Left colon (tissue), 2 donors: ENCODE measurements around the gene GDA. TPM values are rescaled to one million over a fixed set of nuclear protein-coding genes. Genes with fewer than 3 reads are reported as not detected.

ENCODE experiments used
- ATAC-seq: fragments of 200-7000 bp; cut with Tn5 transposase; one replicate; pipeline ENCODE4 v1.9.1; 2020; ENCODE audit warnings: mild to moderate bottlenecking, moderate library complexity
- DNase-seq, 2 donors: peaks; one replicate each; pipeline ENCODE4 v3.0.0-alpha.2; 2020
- intact Hi-C, 2 donors: fragments of 100-400 bp; cut with DNase I in 1 of 2; cut with micrococcal nuclease in 1 of 2; formaldehyde crosslinking; loops; one replicate each; pipeline versions ENCODE4 v1.11.2 to v1.14.0; 2022; cut with DNase I, micrococcal nuclease
- long read RNA-seq: library from polyadenylated mRNA; unstranded; transcript quantifications from one replicate; pipeline ENCODE4 v2.0.0, GENCODE V29; 2021
- total RNA-seq, 2 donors: library from RNA; stranded (reverse); fragmentation: NEBNext Ultra II Directional; extraction: Animal tissue kit (Norgen Biotek cat#: 25700); gene quantifications; one replicate each; pipeline ENCODE4 v1.2.1, GENCODE V29; 2021
- donor health status: DM: no; HTN: no; CAD: no.
- donor health status: DM: yes; HTN: yes; CAD: no.

GDA gene
- total RNA-seq = 10 to 100 TPM; 35.3 to 44.7 TPM
- long read RNA-seq, full-length matches to known transcripts = 14 of 36 reads
- long read RNA-seq, partial matches to known transcripts = 3 of 36 reads
- long read RNA-seq, other reads (novel, unspliced or antisense) = 19 of 36 reads

DNA sequence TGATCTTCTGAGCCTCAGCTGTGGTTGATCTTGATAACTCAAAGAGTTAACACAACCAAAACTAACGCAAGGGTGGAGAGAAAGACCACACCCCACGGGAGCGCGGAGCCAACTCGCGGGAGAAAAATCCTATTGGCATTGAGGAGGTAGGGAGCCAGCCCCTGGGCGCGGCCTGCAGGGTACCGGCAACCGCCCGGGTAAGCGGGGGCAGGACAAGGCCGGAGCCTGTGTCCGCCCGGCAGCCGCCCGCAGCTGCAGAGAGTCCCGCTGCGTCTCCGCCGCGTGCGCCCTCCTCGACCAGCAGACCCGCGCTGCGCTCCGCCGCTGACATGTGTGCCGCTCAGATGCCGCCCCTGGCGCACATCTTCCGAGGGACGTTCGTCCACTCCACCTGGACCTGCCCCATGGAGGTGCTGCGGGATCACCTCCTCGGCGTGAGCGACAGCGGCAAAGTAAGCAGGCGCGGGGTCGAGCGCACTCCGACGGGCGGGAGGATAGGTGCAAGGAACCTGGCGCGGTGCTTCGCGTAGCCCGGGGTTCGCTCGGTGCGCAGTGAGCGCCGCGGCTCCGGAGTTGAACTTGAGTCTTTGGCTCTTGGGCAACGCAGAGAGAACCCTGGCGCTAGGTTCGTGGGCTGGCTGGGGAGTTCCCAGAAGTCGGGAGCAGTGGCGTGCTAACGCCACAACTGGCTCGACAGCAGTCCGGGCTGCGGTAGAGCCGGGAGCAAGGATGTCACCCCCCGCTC lies at the start of gene GDA:
Gene GDA, plus strand, starts transcription at position 210 of the 745 bp plus-strand sequence. Its CDS starts 120 bp downstream, at position 330.
- intact Hi-C loops = no loop called here

DNA sequence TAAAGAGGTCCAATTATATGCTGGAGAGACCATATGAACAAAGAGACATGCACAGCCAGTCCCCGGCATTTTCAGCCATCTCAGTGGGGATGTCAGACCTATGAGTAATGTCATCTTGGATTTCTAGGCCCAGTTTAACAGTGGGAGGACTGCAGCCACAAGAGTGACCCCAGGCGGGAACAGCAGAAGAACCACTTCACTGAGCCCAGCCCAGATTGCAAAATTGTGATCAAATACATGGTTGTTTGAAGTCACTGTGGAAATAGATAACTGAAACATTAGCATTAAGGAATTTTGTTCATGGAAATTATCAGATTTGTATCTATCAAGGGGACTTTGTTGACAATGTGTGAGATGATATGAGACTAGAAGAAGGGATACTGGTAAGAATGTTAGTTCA lies 46.7 kb upstream of the GDA start:
- DNase-seq = no peak
- no peak for ATAC-seq
- intact Hi-C loops = no loop called here

More for the DNA sequence above, at the start of gene GDA:
- ATAC-seq = peak; percentile 83
- DNase-seq = peak; percentile 56 to 74

DNA sequence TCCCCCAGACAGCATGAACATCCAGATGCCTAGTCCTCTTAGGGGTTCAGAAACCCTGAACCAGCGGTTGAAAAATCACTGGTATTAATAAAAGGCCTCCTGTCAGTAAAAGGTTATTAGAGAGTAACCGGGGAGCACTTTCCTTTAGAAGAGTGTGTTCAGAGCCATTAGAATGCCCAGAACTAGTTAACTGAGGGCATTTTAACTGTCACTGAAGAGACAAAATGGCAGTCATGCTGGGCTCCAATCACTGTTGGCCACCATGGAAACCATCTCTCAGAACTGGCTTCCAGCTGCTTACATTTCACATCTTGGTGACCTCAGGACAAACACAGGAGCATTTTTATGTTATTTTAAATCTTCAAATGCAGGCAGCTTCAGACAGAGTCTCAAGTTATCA lies 36.2 kb upstream of the GDA start:
- DNase-seq (no peak), ATAC-seq (no peak)
- intact Hi-C loops = no loop called here

DNA sequence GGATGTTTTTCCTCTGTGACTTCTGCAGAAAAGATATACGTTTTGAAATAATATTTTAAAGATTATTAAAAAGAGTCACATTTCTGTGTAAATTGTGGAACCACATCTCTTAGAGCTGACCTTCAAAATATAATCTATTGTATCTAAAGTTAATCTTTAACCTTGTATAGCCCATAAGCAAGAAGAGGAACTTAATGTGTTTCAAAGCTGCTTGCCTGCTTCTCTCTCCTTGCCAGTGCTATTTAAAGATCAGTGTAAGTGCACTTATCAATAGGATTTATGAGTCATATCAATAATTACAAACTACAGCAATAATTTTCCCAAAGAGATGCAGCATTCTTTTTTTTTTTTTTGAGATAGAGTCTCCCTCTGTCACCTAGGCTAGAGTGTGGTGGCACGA lies 29.4 kb upstream of the GDA start:
- intact Hi-C loops = no loop called here
- DNase-seq (no peak), ATAC-seq (peak; percentile 77)

DNA sequence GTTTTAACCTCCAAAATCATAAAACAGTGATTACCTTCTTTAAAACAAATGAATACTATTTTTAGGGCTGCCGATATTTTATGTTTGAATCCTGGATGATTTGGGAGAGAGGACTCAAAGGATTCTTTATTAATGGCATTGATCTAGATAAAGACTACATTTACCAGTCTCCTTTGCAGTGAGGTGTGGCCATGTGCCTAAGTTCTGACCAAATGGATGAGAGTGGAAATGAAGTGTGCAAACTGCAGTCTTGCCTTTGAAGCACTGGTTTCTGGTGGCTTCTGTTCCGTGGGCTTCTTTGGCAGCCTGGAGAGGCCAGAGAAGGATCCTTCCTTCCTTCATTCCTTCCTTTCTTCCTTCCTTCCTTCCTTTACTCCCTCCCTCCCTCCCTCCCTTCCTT lies 24.3 kb upstream of the GDA start:
- ATAC-seq = no peak
- no peak for DNase-seq

DNA sequence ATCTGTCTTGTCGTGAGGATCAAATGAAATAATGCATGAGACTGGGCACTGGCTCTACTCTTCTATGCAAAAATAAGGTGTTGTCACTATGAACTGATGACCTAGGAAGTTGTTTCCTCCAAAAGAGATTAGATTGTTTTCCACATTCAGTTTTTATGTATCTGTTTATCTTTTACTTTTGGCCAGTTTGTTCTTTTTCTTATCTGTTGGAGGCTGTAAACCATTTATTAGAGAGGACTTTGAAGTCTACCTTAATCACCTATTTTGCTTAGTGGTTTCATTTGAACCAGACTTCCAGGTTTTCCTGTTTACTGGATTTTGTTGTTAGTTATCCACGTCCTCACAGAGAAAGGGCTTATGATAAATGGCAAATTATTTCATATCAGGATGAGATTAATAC lies 21.5 kb upstream of the GDA start:
- intact Hi-C loops = no loop called here
- DNase-seq (no peak), ATAC-seq (peak; percentile 50)

More for the DNA sequence above, 24.3 kb upstream of the GDA start:
- intact Hi-C loops = no loop called here

DNA sequence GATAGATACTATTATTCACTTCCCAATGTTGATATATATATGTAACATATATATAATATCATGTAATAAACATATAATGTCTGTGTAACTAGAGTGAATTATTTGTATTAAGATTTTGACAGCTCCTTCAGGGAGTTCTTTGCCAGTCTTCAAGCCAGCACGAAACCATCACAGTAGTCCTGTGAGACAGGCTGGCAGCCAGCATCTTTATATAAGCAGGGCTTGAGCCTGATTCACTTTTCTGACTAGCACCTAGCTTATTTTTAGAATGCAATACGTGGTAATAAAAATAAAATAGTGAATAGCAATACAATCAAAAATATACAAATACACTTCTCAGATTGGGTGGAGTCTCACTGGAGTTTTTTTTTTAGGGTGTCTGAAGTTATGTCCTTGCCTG lies 20.7 kb upstream of the GDA start:
- DNase-seq = no peak
- intact Hi-C loops = no loop called here
- peak; percentile 36 for ATAC-seq

DNA sequence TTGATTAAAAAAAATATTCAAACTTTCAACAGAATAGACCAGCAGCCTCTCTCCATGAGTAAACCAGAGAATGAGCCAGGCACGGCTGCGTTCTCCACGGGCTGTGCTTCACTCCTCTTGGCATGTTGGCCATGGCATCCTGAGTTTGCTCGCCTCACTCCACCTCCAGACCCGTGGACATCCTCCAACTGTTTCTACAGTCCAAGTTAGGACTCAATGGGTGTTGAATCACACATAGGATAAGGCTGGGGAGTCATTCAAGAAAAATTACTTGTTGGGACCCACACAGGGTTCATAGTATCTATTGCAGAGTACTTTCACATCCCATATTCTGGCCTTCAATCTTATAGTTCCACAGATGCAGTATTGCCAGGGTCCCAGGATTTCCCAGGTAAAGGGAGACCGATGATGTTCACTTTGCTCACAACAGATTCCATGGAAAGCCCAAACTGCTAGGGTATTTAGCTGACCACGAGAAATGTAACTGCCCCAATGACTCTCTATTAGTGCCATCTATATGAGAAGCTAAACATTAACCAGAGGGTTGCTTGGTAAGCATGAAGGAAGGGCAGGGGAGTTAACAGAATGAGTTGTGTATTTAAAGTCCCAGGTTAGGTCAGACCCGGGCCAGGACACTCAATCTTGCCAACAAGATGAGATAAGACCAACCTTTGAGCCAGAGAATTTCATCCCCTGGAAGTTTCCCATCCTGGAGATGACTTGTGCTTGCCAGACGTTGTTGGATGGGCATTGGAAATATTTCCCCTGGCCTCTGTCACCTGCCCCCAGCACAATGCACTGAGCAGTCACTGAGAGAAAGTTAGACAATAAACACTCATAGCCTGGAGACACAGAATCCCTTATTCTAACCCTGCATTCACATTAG lies 19.7 kb upstream of the GDA start:
- DNase-seq (peak; percentile 28 to 54), ATAC-seq (peak; percentile 88)
- intact Hi-C loops = no loop called here

DNA sequence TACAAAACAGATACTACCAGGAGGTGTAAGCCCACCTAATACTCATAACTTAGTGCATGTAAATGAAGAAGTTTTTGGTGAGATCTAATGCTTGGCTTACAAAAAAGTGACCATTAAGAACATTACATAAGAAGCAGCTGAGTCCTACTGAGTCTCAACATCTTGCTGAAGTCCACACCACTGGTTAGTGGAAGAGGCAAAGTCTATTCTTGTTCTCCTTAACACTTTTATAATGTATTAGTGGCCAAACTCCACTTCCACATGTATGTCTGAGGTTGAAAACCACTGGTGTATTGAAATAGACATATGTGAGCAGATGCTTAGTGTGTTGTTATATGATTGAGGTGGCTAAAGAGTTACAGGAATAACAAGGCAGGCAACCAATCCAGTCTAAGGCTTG lies 18.9 kb upstream of the GDA start:
- ATAC-seq = peak; percentile 34
- DNase-seq = no peak
- intact Hi-C loops = no loop called here

DNA sequence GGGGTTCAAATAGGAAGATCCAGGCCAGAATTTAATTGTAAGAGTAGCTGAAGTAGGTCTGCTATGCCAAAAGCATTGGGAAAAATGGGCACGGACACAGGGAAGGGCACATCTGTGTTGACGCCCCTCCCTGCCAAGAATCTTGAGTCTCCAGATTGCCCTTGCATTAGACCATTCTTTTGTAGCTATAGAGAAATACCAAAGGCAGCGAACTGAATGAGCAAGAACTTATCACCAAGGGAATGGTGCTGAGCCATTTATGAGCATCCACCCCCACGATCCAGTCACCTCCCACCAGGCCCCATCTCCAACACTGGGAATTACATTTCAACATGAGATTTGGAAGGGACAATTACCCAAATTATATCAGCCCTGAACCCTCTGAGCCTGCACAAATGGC lies 18.0 kb upstream of the GDA start:
- ATAC-seq (no peak), DNase-seq (no peak)
- intact Hi-C loops = no loop called here

DNA sequence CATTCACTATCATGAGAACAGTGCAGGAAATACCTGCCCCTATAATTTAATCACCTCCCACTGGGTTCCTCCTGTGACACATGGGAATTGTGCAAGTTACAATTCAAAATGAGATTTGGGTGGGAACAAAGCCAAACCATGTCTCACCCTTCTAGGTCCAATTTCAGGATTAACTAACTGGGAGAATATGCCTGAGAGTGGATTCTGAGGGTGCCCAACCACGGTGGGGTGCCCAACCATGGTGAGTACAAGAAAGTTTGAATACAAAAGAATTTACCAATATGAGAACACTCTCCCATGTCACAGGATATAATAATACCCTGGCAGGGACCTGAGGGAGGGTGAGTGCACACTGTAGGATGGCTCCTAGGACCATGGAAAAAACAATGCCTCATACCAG lies 17.2 kb upstream of the GDA start:
- intact Hi-C loops = no loop called here
- no peak for DNase-seq
- ATAC-seq = no peak

DNA sequence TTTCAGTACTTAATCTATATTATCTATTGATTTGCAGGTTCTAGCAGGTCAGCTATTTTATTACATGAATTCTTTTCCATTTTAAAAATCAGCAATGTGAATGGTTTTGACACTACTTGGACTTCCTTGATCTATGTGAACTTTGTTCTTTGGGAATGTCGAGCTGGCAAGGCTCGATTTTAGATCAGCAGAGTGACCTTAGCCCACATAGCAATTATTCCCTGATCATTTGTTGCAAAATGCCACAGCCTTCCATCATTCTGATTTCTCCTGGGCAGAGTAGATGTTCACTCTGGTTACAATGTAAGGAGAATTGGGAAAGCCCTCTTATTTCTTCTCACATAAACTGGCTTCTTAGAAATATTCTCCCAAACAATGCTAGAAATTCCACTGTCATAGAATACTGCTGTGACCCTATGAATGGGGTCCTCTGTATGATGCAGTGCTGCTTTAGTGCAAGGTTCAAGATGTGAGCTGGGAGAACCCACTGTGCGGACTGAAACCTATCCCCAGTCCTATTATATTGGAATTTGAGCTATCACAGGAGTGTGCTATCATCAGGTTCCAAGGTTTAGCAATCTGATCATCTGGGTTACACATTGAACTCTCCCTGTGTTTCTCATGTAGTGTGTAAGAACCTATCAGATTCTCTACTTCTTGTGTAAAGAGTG lies 15.7 kb upstream of the GDA start:
- intact Hi-C loops = no loop called here
- peak; percentile 54 for ATAC-seq

DNA sequence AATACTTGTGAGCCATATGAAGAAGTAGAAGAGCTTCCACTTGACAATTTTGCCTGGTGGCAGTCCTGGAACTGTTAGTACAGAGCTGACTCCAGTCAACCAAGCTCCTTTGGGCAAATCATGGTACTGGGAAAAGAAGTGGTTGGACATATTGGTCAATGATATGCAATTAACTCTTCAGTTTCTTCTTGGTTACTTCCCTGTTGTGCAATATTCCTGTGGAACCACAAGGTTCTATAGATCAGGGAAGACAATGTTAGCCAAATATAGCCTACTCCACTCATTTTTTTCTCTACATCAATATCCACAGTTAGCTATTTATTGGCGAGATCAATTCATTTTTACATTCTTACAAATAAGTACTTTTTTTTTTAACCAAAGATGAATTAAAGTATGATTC lies 14.4 kb upstream of the GDA start:
- intact Hi-C loops = no loop called here
- no peak for ATAC-seq
- DNase-seq = no peak

More for the DNA sequence above, 15.7 kb upstream of the GDA start:
- no peak for DNase-seq

DNA sequence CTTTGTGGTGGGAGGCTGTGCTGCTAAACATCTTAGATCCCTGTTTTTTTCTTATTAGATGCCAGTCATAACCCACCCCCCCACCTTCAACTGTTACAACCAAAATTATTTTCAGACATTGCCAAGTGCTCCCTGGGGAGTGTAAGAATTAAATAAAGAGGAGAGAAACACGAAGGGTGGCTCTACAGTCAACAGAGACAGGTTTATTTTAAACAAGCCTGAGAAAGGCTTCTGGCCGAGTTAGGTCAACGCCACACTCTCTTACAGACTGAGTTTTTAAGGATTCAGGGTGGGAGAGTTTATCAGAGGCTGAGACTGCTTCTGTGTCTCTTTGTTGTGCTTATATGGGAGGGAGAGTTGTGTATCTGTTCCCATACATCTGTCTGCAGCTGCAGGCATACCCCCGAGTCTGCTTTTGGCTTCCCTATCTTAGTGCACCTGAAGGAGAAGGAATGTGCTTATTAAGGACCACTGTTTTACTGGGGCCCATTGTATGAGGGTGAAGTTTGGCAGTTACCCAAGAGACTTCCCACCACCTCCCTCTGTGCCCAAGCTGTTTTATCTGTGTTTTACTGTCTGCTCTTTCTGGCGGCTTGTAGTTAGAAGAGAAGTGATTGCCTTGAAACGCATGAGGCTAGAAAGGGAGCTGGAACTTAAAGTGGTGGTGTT lies 11.4 kb upstream of the GDA start:
- DNase-seq = no peak
- ATAC-seq = no peak
- intact Hi-C loops = no loop called here

DNA sequence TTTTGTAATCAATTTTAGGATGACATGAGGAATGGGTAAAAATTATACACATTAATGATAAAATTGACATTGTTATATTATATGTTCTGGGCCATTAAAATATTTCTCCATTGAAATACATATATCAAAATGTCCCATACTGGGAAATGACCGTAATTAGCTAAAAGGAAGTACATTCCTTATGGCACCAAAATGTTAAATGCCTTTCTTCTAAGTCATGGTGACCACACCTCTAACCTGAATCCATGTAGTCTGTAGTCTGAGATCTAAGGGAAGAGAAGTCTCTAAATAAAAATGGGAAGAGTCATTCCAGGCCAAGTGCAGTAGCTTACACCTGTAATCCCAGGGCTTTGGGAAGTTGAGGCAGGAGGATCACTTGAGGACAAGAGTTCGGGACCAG lies 10.0 kb upstream of the GDA start:
- DNase-seq (no peak), ATAC-seq (peak; percentile 80)
- intact Hi-C loops = no loop called here

DNA sequence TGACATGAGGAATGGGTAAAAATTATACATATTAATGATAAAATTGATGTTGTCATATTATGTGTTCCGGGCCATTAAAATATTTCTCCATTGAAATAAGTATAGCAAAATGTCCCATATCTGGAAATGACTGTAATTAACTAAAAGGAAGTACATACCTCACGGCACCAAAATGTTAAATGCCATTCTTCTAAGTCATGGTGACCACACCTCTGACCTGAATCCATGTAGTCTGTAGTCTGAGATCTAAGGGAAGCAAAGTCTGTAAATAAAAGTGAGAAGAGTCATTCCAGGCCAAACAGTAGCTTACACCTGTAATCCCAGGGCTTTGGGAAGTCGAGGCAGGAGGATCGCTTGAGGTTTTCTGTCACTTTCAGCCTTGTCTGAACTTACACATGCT lies 8.7 kb upstream of the GDA start:
- intact Hi-C loops = no loop called here
- ATAC-seq (peak; percentile 86), DNase-seq (no peak)

DNA sequence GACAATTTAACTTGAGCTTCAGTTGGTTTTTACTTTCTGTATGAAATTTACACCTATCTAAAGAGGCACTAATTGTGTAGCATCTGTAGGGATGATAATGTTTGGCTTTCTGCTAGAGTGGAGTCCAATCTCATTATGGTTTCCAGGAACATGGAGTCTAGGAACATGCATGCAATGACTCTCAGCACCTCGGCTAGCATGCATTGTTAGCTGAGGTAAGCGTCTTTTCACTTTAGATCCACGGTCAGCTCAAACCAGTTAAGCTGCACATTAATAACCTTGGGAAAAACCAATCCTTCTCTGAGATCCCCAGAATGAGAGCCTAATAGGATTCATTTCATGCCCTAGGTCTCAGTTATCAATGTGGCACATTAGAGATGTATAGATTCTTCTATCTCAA lies 7.8 kb upstream of the GDA start:
- intact Hi-C loops = no loop called here
- ATAC-seq (no peak), DNase-seq (no peak)

DNA sequence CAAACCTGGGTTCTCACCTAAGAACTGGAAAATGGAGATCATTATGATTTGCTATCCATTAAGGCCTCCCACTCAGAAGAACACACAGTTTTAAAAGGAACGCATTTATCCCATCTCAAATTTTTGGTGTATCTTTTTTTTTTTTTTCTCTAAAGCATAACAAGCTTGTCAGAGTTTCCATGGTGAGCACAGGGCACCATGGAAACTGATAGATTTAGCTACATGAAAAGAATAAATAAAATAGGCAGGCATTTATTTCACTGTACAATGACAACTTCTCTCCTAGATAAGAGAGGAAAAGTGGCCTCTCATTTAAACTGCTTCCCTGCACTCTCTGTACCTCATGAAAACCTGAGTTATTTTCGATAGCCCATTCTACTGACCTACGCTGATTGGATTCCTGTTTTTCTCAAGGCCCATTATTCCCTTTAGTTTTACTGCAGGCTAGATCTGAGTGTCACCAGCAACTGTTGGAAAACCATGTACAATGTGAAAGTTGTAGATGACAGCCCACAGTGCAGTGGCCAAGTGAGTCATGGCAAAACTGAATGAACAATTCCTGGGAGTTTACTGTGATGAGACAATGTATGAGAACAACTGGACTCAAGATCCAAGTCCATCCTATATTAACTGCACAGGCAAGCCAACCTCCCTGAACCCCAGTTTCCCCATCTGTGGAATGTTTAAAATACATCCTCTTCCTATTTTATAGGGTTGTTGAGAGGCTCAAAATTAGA lies 4.3 kb upstream of the GDA start:
- DNase-seq = no peak

More for the DNA sequence above, 4.3 kb upstream of the GDA start:
- peak; percentile 38 for ATAC-seq
- intact Hi-C loops = no loop called here
